Fibroblast of the conjunctiva (primary cell): ENCODE data around the gene ANKRD18A.

Source experiments
- DNase-seq: peaks from one replicate; pipeline ENCODE4 v3.0.0-alpha.2; 2010; ENCODE audit warnings: low read depth

Gene ANKRD18A

GRCh38 chr9:38529317-38529716 lies 91.1 kb downstream of the ANKRD18A start:
- no peak for DNase-seq

- DNase-seq, result no peak
These were observed 92.9 kb downstream of the ANKRD18A start for GRCh38 chr9:38527503-38527902.

DNA sequence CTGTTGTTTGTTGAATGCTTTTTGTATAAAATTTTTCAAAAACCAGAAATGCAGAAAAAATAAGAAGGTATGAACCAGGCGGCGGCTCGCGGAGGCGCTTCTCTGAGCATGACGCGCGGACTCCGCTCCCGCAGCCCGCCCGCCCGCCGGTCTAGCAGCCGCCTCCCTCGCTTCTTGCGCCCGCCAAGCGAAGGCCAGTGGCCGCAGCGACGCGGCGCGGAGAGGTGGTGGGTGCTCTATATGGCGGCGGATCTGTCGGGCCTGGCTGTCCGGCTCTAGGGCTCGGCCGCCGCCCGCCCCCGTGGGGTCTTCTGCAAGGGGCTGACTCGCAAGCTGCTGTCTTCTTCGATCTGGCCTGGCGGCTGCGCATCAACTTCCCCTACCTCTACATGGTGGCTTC lies 93.8 kb downstream of the ANKRD18A start:
- DNase-seq, result no peak

DNA sequence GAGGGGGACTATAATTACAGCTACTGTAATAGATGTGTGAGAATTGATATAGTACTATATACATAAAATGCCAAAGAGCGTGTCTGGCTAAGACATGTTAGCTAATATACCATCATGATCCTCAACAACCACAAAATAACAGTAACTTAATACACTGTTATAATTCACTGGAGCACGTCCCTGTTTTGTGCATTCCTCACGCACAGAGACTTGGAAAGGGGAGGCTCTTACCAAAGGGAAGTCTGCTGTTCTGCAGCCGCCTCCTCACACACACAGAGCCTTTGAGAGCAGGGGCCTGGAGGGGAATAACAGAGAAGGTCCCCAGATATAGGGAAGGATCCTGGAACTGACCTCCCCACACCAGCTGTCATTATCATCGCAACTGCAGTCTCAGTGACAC lies 97.3 kb downstream of the ANKRD18A start:
- DNase-seq, result no peak

- no peak for DNase-seq
These were observed 98.6 kb downstream of the ANKRD18A start for GRCh38 chr9:38521762-38522161.
